HepG2 (cell line): ENCODE measurements around the gene ARHGAP26. TPM values are rescaled to one million over a fixed set of nuclear protein-coding genes. Genes with fewer than 3 reads are reported as not detected.

Experiments used
- ARID5B ChIP-seq: IDR thresholded peaks from 2 replicates; pipeline ENCODE4 v1.4.0; 2020; ENCODE audit warnings: mild to moderate bottlenecking, missing genetic modification reagents
- FOSL2 ChIP-seq: sonication (generic); formaldehyde crosslinking; IDR thresholded peaks from 2 replicates; pipeline ENCODE4 v1.4.0; 2020; ENCODE audit warnings: missing genetic modification reagents
- POGK ChIP-seq: sonication (generic); formaldehyde crosslinking; conservative IDR thresholded peaks from 2 replicates; pipeline ENCODE4 v1.8.0; 2022; ENCODE audit warnings: mild to moderate bottlenecking, moderate library complexity, missing genetic modification reagents
- SAFB2 ChIP-seq: sonication (generic); formaldehyde crosslinking; IDR thresholded peaks from 2 replicates; pipeline ENCODE4 v1.5.1; 2020; ENCODE audit warnings: missing genetic modification reagents, low read depth, mild to moderate bottlenecking, borderline replicate concordance
- SYNCRIP ChIP-seq: fragments of 200-400 bp; formaldehyde crosslinking; IDR thresholded peaks from 2 replicates; pipeline ENCODE4 v1.6.1; 2018; ENCODE audit warnings: mild to moderate bottlenecking, low read depth, low read length; ENCODE audit not compliant: insufficient read depth
- TBL1XR1 ChIP-seq: fragments of 150-350 bp; IDR thresholded peaks from 2 replicates; pipeline ENCODE4 v1.6.1; 2014; ENCODE audit warnings: borderline replicate concordance, low read length; ENCODE audit not compliant: partially characterized antibody
- ZMYM4 ChIP-seq: sonication (generic); formaldehyde crosslinking; IDR thresholded peaks from 2 replicates; pipeline ENCODE4 v1.8.1; 2023; ENCODE audit warnings: mild to moderate bottlenecking, missing genetic modification reagents
- ZNF18 ChIP-seq: sonication (generic); formaldehyde crosslinking; IDR thresholded peaks from 2 replicates; pipeline ENCODE4 v1.8.0; 2022; ENCODE audit warnings: mild to moderate bottlenecking, missing genetic modification reagents; ENCODE audit not compliant: insufficient replicate concordance
- ZNF782 ChIP-seq: sonication (generic); formaldehyde crosslinking; IDR thresholded peaks from 2 replicates; pipeline ENCODE4 v1.4.0; 2020; ENCODE audit warnings: missing genetic modification reagents, mild to moderate bottlenecking, borderline replicate concordance
- polyA plus RNA-seq, 8 experiments: library from polyadenylated mRNA; depleted of rRNA in 3 of 8; stranded (reverse) in 7 of 8; unstranded in 1 of 8; fragments of >200 nt; fragmentation: Illumina TruSeq in 4 of 8; extraction: Trizol in 4 of 8; gene quantifications; 2 replicates each; pipeline versions ENCODE4 v1.2.1 to v1.2.3, GENCODE V29; 2011 to 2016; ENCODE audit warnings: low read depth in 4 of 8, missing spikeins in 1 of 8, mixed read lengths in 1 of 8; ENCODE audit not compliant: insufficient read depth in 1 of 8
- total RNA-seq, 5 experiments: library from RNA; depleted of rRNA; stranded (reverse); fragments of >200 nt; fragmentation: Illumina TruSeq; extraction: Trizol; gene quantifications; 2 replicates each; pipeline ENCODE4 v1.2.3, GENCODE V29; 2016; ENCODE audit warnings: low read depth in 1 of 5

ARHGAP26 gene
- total and polyA plus RNA-seq, 2 of the 13 experiments (the other 11 are each of a cell fraction or from before 2014, with no cell fraction given): 9.6 to 18.2 TPM

GRCh38 chr5:142819825-142820224 is 49.6 kb downstream of the ARHGAP26 start (continued):
- TF ChIP-seq POGK (CRISPR knock-in tag) (no peak), TBL1XR1 (no peak), FOSL2 (CRISPR knock-in tag) (peak; percentile 86), ZNF18 (CRISPR knock-in tag) (no peak), SYNCRIP (no peak), SAFB2 (no peak), ZMYM4 (CRISPR knock-in tag) (no peak), ZNF782 (CRISPR knock-in tag) (no peak), ARID5B (peak; percentile 27; the same call in 1 of the 2 replicates)
